Occipital lobe (tissue), 2 donors: ENCODE measurements around the gene SHISA6. TPM values are rescaled to one million over a fixed set of nuclear protein-coding genes. Genes with fewer than 3 reads are reported as not detected.

Experiments used
- DNase-seq: peaks from one replicate; lab custom pipeline; 2025; lab: John Stamatoyannopoulos, UW
- total RNA-seq: library from RNA; depleted of rRNA; stranded (reverse); fragments of >200 nt; gene quantifications from one replicate; pipeline ENCODE4 v1.2.3, GENCODE V29; 2014

Gene SHISA6
- total RNA-seq, 1 donor from 2014 or later, result 3.3 TPM

- DNase-seq, result no peak
Observed at GRCh38 chr17:11446316-11446715, 205.3 kb downstream of the SHISA6 start.

- DNase-seq, result no peak
Observed at GRCh38 chr17:11454096-11454495, 213.1 kb downstream of the SHISA6 start.

GRCh38 chr17:11458279-11458678, 217.3 kb downstream of the SHISA6 start:
- DNase-seq, result no peak

- no peak for DNase-seq
Observed at GRCh38 chr17:11459861-11460331, 218.9 kb downstream of the SHISA6 start.

- no peak for DNase-seq
Observed at GRCh38 chr17:11461993-11462548, 221.1 kb downstream of the SHISA6 start.

GRCh38 chr17:11467639-11468038, 226.6 kb downstream of the SHISA6 start:
- DNase-seq, result no peak

- no peak for DNase-seq
Observed at GRCh38 chr17:11485336-11486100, 244.5 kb downstream of the SHISA6 start.

- DNase-seq, result no peak
Observed at GRCh38 chr17:11486101-11486867, 245.3 kb downstream of the SHISA6 start.

- no peak for DNase-seq
Observed at GRCh38 chr17:11486868-11487310, 245.9 kb downstream of the SHISA6 start.

GRCh38 chr17:11487469-11487868, 246.5 kb downstream of the SHISA6 start:
- DNase-seq, result no peak

GRCh38 chr17:11488407-11488806, 247.4 kb downstream of the SHISA6 start:
- DNase-seq, result no peak

- DNase-seq, result no peak
Observed at GRCh38 chr17:11490171-11490755, 249.2 kb downstream of the SHISA6 start.

- no peak for DNase-seq
Observed at GRCh38 chr17:11492511-11492910, 251.5 kb downstream of the SHISA6 start.

GRCh38 chr17:11493936-11494335, 252.9 kb downstream of the SHISA6 start:
- no peak for DNase-seq

- no peak for DNase-seq
Observed at GRCh38 chr17:11495613-11496012, 254.6 kb downstream of the SHISA6 start.

GRCh38 chr17:11499881-11500280, 258.9 kb downstream of the SHISA6 start:
- DNase-seq, result no peak

- no peak for DNase-seq
Observed at GRCh38 chr17:11503308-11504035, 262.5 kb downstream of the SHISA6 start.

- no peak for DNase-seq
Observed at GRCh38 chr17:11506635-11507034, 265.6 kb downstream of the SHISA6 start.

GRCh38 chr17:11511696-11512095, 270.7 kb downstream of the SHISA6 start:
- DNase-seq, result no peak

- DNase-seq, result no peak
Observed at GRCh38 chr17:11514565-11514964, 273.6 kb downstream of the SHISA6 start.

- DNase-seq, result no peak
Observed at GRCh38 chr17:11514981-11515680, 274.1 kb downstream of the SHISA6 start.
